NCI-H345 (cell line): ENCODE measurements around the gene MAPK14.
A peak's percentile ranks its signal among the peaks of the same experiment; 100 is the strongest.
"Not testable (repeated sequence)": the region's sequence is repeated elsewhere in the genome, so short reads cannot be mapped to it uniquely, and the experiment has no call there.

Experiments
- DNase-seq: peaks from one replicate; lab custom pipeline; 2025; lab: John Stamatoyannopoulos, UW

Gene MAPK14

DNA sequence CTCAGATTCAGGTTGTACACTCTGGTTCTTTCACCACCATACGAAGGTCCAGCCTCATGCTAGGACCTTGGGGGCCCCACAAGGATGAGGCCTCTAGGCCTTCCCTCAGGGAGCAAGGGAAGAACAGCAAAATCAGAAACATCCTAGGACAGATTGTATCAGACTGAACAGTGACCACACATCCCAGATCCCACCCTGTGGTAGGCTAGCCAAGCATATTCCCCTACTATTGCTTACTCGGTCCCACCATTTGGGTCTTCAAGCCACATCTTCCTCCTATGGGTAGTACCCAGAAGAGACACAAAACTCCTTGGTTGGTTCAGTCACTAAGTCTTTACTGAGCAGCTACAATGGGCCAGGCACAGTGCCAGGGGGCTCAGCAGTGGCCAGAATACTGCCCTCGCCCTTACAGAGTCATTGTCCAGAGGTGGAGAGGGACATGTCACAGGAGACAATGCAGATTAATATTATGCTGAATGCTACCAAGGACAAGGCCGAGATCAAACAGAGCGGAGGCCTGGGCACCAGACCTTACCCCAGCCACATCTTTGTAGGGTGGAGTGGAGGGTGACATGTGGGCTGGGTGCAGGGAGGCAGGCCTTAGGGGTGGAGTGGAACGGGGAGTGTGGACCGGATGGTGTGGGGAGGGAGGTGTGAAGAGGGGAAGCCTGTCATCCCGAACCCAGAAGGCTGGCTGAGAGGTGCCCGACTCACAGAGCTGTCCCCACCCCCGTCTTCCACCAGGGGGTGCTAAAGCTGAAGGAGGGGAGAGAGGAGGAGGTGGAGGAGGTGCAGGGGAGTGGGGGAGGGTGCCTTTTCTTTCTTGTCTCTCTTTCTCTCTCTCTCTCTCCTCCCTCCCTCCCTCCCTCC lies 95.9 kb downstream of the MAPK14 start:
- DNase-seq: peak; percentile 61

- DNase-seq: not testable (repeated sequence)
Observed at GRCh38 chr6:36124346-36124745, 96.7 kb downstream of the MAPK14 start.

GRCh38 chr6:36124881-36125280 lies 97.3 kb downstream of the MAPK14 start:
- DNase-seq: no peak

DNA sequence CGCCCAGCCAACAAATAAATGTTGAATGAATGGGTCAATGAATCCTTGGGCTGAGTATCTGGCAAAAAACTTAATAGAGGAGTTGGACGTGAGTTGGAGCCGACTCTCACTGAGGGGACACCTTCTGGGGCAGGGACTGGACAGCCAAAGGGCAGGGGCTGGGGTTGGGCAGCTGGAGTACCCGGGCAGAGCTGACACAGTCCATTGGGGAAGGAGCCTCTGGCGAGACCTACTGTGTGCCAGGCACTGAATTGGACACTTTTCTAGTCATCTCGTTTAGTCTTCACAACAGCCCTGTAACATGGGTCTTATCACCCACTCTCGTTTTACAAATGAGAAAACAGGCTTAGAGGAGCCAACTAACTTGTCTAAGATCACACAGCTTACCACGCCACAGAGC lies 98.0 kb downstream of the MAPK14 start:
- DNase-seq: no peak

DNA sequence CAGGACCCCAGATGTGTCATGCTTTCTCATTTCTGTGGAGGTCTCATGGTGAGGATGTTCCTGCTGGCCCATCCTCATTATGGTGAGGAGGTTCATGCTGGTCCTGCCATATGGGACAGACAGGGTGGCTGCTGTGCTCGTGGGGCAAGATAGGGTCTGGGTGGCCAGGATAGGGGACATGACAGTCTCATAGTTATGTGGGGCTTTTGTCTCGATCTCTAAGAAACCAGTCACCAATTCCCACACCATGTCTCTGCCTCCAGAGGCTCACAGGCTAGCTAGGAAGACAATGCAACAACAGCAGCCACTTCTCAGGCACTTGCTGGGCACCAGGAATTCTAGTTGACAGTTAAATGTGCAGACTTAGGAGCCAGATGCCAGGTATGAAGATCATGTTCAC lies 98.5 kb downstream of the MAPK14 start:
- DNase-seq: no peak

- no peak for DNase-seq
Observed at GRCh38 chr6:36126553-36127458, 99.2 kb downstream of the MAPK14 start.

DNA sequence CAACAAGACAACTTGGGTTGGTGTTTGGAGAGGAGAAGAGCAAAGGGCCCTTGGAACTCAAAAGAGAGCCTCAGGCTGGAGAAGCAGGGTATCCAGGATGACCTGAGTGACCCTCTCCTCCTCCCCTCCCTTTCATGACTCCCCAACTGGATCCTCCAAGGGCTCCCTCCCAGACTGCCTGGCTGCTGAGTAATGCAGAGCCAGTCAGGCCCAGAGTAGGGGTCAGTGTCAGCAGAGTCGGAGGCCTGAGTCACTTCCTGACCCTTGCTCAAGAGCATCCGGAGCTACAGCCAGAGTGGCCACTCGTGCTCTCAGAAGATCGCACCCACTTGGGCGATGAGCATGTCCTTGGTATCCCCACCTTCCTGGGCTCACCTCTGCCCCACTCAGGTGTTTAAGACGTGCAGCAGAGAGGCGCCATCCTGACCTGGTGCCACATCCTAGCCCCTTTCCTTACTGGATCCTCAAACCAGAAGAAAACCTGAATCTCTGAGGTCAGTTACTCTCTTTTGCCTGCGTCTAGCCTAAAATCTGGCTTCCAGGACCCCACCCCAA lies 99.9 kb downstream of the MAPK14 start:
- no peak for DNase-seq

DNA sequence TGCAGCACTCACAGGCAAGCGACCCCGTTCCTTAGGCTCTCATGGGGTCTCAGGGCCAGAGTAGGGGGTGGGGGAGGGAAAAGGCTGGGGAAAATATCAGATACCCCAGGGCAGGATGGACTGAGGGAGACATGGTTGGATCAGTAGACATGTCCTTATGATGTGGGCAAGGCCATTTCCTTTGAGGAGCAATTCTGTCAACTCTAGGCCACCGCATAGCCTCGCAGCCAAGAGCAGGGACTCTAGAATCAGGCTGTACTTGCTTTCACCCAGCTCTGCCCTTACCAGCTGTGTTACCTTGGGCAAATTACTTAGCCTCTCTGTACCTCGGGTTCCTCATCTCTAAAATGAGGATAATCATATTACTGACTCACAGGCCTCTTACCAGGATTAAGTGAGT lies 100.5 kb downstream of the MAPK14 start:
- no peak for DNase-seq

DNA sequence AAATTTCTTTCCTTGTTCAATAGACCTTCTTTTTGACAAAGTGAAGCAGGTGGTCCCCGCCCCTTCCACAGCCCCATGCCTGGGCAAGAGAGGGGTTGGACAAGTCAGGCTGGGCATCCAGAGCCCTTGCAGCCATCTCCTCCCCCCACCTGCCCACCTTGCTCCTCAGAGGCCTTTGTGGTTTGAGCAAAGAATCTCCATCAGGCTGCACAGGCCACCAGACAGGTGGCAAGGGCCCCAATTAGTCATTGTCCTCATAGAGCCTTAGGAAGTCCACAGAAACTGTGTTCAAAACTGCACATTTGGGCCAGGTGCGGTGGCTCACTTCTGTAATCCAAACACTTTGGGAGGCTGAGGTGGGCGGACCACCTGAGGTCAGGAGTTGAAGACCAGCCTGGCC lies 101.2 kb downstream of the MAPK14 start:
- DNase-seq: no peak

DNA sequence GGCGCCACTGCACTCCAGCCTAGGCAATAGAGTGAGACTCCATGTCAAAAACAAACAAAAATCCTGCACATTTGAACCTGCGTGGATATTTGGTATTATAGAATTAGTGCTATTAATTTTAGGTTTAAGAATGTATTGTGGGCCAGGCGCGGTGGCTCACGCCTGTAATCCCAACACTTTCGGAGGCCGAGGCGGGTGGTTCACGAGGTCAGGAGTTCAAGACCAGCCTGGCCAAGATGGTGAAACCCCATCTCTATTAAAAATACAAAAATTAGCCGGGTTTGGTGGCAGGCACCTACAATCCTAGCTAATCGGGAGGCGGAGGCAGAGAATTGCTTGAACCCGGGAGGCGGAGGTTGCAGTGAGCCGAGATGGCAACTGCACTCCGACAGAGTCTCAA lies 101.7 kb downstream of the MAPK14 start:
- not testable (repeated sequence) for DNase-seq

- DNase-seq: peak; percentile 69
Observed at GRCh38 chr6:36129941-36130666, 102.5 kb downstream of the MAPK14 start, which contains the start of gene MAPK13. Gene MAPK13 (plus strand): TSS chr6:36130513. CDS start chr6:36130583, 70 bp downstream.

DNA sequence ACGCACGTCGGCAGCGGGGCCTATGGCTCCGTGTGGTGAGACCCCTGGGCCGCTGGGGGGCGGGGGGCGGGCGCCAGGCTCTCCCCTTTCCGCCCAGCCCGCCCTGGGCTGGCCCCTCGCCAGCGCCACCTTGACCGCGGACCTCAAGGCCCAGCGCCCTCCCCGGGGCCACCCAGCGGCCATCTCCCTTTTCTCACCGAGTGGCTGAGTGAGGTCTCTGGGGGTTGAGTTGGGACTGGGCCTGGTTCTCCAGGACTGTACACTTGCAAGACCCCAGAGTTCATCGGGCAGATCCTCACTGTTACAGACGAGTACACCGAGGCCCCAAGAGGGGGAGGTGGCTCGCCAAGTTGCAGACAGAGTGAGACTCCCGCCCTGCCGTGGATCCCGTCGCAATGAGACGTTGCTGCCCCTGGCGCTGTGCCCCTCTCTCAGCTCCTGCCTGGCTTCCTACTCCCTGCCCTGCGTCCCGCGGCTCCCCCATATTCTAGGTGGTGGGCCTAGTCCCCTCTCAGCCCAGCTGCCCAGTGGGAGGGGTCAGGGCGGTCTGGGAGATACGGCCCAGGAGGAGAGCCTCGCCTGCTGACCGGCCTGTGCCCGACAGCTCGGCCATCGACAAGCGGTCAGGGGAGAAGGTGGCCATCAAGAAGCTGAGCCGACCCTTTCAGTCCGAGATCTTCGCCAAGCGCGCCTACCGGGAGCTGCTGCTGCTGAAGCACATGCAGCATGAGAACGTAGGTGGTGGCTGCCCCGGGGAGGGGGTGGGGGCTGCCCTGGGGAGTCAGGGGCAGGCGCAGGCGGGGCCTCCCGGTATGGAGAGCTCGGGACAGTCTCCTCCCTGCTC lies 103.3 kb downstream of the MAPK14 start:
- DNase-seq: peak; percentile 60

DNA sequence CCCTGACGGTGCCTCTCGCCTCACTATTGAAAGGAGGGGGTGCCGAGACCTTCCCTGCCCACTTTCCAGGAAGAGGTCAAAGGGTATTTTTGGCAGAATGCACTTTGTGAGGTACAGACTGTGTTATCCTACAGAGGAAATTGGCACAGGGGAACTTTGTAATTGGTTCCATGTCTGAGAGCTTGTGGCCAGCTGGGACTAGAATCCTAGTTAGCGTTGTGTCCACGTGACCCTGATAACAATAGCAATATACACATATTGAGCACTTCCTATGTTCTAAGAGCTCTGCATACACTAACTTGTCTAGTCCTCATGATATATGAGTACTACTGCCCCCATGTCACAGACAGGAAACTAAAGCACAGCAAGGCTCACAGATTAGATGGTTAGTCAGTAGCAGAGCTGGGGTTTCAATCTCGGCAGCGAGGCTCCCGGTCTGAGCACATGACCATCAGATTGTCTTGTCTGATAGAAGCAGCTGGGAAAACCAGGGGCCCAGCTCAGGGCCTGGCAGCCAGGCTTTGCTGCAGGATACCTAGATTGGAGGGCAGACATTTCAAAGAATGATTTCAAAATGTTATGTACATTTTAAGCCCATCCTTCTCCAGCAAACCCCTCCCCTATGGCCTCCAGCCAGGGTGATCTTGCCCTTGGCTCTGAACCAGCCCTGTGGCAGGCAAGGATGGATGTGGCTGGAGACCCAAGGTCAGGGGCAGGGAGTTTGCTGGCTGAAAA lies 104.1 kb downstream of the MAPK14 start:
- peak; percentile 43 for DNase-seq

DNA sequence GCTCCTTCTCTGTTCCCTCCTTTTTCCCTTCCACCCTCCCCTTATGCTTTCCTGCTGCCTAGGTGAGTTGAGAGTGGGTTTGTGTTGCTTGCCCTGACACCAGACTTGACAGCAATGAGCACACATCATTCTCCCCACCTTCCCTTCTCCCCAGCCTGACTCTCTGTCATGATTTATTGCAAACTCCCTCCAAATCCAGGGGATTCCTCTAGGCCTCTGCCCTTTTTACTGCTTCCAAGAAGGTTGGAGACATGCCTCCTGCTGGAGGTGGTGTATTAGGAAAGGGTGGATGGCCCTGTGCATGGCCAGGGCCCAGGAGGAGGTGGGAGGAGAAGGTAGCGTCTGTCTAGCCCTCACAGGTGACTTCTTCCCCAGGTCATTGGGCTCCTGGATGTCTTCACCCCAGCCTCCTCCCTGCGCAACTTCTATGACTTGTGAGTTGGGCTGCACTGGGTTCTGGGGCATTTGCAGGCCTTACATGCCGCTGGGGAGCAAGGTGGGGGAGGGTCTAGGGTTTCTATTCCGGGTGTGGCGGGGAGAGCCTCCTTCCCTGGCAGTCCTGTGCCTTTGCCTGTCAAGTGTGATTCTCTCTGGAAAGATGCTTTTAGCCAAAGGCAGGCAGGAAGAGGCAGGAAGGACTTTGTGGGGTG lies 104.8 kb downstream of the MAPK14 start:
- no peak for DNase-seq

GRCh38 chr6:36133148-36133547 lies 105.5 kb downstream of the MAPK14 start:
- no peak for DNase-seq

GRCh38 chr6:36133912-36134311 lies 106.3 kb downstream of the MAPK14 start:
- no peak for DNase-seq

GRCh38 chr6:36135053-36135731 lies 107.6 kb downstream of the MAPK14 start:
- no peak for DNase-seq

GRCh38 chr6:36136034-36136433 lies 108.4 kb downstream of the MAPK14 start:
- DNase-seq: no peak

DNA sequence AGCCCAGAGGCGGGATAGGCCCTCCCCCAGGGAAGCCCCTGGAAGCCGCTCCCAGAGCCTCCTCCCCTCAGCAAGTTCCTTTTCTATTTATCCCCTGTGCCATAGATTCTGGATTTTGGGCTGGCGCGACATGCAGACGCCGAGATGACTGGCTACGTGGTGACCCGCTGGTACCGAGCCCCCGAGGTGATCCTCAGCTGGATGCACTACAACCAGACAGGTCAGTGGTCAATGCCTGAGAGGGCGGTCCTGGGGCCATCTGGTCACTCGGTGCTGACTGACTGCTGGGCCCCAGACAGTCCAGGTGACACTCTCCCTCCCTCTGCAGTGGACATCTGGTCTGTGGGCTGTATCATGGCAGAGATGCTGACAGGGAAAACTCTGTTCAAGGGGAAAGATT lies 108.9 kb downstream of the MAPK14 start:
- DNase-seq: no peak
